ENCODE measurements around the gene ZNF135.

Gene ZNF135

DNA sequence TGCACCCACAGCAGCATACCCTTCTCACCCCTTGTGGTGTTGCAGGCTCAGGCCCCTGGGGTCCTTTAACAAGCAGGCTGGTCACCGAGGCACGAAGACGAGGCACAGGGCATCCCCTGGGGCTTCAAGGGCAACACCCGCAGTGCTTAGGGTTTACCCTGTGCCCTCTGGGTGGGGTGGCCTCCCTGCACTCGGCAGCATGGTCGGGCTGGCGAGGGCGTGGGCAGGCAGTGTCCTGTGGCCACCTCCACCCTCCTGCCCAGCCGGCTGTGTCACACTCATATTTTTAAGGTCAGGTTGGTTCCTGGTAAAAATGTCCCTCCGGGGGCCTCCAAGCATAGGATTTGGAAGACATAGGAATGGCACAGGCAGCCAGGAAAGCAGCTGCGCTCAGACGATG, 11.4 kb upstream of the ZNF135 start:
- DNase-seq (ENCODE audit: low read depth), result no peak

DNA sequence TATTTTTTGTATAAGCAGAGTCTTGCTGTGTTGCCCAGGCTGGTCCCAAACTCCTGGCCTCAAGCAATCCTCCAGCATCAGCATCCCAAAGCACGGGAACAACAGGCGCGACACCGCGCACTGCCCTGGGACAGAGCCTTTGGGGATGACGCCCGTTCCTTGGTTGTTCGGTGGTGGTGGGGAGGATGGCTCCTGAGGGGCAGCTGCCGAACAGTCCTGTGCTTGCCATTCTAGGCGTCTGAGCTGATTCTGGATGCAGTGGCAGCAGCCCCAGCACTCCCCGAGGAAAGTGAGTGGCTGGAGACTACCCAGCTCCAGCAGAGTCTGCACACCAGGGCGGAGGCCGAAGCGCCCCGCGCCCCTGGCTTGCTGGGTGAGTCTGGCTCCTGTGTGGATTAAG, 6.8 kb upstream of the ZNF135 start:
- DNase-seq (ENCODE audit: low read depth), result no peak

DNA sequence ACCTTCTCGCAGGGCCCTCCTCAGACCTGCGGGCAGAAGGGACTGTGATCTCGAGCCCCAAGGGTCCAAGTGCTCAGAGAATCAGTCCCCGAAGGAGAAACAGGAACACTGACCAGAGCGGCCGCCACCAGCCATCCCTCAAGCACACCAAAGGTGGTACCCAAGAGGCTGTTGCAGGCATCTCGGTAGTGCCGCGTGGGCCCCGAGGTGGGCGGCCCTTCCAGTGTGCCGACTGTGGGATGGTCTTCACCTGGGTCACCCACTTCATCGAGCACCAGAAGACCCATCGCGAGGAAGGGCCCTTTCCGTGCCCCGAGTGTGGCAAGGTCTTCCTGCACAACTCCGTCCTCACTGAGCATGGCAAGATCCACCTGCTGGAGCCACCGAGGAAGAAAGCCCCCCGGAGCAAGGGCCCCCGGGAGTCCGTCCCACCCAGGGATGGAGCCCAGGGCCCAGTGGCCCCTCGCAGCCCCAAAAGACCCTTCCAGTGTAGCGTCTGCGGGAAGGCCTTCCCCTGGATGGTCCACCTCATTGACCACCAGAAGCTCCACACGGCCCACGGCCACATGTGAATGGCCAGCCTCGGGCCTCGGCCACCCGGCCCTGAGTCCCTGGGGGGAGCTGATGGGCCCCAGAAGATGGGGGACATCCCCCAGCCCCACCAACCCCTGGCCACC, 5.5 kb upstream of the ZNF135 start:
- DNase-seq (ENCODE audit: low read depth), result no peak

DNA sequence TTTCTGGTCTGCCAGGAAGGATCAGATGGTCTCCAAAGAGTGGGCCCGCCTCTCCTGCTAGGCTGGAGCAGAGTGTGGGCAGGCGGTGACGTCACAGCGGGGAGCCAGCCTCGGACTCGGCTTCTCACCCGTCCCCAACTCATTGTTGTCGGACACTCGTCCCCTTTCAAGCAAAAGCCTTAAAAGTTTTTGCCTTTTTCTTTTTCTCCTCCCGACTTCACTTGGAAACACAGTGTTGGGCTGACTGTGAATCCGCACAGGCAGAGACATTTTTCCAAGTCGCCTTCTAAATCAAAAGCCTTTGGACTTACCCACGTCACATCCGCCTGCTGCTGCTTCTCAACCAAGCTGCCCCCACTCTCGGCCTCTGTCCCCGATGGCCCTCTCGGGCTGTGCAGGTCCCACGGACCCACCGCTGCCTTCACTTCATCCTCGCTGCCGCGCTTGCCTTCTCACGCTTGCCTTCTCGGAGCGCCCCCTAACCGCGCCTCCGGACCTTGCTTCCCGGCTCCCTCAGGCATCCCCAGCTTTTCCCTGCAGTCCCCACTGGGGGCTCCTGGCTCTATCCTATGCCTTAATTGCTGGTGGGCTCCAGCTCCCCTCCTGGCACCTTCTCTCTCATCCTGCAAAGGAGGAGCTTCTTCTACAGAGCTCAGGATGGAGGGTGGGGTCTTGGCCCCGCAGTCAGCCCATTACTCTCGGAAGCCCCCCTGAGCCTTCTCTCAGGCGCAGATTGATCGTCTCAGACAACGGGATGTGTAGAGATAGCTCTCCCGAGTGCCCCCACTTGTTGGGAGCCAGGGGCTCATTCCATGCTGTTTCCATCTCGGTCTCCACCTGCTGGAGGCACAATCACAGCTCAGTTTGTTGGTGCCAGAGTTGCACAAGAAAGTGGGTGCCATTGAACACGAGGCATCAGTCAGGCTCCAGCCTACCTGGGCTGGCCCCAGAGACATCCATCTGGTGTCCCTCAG, 3.9 kb upstream of the ZNF135 start:
- DNase-seq (ENCODE audit: low read depth), result no peak

DNA sequence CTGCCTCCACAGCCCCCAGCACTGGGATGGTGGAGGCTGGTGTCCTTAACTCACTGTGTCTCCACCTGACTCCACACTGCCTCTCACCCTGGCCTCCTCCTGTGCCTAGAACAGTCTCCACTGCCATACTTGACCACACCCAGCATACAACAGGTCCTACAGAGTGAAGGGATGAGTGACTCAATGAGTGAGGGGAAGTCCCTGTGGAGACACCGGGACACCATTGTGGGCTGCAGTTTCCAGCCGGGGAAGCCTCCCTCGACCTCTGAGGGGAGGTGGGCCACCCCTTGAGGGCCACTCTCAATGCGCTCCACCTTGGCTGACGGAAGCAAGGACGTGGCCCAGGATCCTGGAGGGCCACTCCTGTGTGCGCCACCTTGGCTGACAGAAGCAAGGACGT, 2.8 kb upstream of the ZNF135 start:
- no peak for DNase-seq (ENCODE audit: low read depth)

DNA sequence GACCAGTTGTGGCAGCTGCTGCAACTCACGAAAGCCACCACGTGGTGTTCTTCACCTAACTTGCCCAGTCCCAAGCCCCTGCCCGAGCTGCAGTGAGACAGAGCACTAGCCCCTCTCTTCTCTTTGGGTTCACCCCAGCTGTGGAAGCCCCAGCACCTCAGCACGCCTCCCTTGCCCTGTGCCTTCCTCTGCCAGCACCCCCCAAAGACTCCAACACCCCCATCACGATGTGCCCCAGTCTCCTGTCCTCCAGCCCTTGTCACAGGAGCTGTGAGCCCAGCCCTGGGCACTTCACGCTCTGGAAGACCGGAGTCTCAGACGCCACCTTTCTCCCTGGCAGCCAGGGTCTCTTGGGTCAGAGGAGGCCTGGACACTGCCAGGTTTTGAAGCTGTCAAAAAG, 2.2 kb upstream of the ZNF135 start:
- DNase-seq (ENCODE audit: low read depth), result no peak

DNA sequence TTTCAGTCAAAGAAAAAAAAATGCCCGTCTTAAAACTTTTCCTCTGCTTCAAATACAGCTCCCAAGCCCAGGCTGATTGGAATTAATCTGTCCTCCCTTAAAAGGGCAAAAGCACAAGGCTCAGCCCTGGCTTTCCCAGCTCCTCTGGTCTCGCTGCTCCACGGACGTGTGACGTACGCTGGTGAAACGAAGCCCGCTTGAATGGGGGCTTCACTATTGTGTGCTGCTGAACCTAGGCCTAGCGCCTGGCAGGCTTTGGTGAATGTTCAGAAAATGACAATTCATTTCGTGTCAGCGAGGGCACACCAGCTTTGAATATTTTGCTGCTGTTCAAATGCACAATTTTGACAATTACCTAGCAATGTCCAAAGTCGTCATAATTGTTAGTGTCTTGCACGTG, 615 bp upstream of the ZNF135 start:
- DNase-seq (ENCODE audit: low read depth), result no peak

DNA sequence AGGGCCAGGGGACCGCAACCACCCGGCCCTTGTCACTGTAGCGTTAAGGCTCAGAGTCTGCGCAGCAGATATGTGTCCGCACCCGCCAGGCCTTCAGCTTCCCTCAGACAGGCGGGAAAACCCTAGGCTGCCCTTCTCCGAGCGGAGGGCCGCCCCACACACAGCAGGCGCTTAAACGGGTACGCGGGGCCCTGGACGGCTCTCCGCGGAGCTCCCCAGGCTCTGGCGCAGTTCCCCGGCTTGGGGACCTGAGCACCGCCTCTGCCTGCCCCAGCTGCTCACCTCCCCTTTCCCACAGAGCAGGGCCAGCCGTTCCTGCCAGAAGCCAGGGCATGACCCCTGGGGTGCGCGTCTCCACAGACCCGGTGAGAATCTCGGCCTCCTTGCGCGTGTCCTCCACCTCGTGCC, 593 bp downstream of the ZNF135 start:
- DNase-seq (ENCODE audit: low read depth), result no peak

DNA sequence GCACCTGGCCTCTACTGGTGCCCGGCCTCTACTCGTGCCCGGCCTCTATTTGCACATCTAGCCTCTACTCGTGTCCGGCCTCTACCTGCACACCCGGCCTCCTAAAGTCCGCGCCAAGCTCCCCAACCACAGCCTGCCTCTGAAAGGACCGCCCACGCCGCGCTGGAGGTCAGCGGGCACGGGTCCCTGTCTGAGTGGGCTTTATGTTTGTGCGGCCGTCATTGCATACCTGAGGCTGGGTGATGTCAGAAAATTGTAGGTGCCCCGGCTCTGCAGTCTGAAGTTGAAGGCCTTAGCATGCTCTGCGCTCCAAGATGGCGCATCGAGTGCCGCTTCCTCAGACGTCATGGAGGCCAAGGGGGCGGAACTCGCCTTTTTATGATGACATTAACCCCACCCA, 1.1 kb downstream of the ZNF135 start:
- no peak for DNase-seq (ENCODE audit: low read depth)

DNA sequence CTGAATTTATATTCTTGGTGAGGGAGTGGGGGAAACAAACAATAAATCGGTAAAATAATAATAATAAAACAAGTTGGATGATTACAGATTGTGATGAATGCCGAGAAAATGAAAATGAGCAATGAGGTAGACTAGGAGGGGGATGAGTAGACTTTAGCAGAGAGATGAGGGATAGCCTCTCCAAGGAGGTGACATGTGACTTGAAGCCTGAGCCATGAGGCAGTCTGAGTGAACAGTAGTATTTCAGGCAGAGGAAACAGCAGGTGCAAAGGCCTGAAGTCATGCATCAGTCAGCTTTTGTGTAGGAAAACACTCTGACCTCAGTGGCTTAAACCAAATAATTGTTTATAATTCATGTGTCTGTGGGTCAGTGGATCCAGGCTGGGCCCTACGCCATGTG, 4.6 kb downstream of the ZNF135 start:
- DNase-seq (ENCODE audit: low read depth), result no peak

DNA sequence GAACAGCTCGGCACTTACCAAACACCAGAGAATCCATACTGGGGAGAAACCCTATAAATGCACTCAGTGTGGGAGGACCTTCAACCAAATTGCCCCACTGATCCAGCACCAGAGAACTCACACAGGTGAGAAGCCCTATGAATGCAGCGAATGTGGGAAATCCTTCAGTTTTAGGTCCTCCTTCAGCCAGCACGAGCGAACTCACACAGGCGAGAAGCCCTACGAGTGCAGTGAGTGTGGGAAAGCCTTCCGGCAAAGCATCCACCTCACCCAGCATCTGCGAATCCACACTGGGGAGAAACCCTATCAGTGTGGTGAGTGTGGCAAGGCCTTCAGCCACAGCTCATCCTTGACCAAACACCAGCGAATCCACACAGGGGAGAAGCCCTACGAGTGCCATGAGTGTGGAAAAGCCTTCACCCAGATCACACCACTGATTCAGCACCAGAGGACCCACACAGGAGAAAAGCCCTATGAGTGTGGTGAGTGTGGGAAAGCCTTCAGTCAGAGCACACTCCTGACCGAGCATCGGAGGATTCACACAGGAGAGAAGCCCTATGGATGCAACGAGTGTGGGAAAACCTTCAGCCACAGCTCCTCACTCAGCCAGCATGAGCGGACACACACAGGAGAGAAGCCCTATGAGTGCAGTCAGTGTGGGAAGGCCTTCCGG, 8.3 kb downstream of the ZNF135 start:
- DNase-seq (ENCODE audit: low read depth), result no peak

DNA sequence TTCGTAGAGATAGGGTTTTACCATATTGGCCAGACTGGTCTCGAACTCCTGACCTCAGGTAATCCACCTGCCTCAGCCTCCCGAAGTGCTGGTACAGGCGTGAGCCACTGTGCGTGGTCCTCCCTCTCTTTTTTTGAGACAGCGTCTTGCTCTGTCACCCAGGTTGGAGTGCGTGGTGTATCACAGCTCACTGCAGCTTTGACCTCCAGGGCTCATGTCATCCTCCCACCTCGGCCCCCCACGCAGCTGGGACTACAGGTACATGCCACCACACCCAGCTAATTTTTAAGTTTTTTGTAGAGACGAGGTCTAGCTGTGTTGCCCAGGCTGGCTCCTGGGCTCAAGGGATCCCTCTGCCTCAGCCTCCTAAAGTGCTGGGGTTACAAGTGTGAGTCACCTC, 20.7 kb downstream of the ZNF135 start:
- no peak for DNase-seq (ENCODE audit: low read depth)

DNA sequence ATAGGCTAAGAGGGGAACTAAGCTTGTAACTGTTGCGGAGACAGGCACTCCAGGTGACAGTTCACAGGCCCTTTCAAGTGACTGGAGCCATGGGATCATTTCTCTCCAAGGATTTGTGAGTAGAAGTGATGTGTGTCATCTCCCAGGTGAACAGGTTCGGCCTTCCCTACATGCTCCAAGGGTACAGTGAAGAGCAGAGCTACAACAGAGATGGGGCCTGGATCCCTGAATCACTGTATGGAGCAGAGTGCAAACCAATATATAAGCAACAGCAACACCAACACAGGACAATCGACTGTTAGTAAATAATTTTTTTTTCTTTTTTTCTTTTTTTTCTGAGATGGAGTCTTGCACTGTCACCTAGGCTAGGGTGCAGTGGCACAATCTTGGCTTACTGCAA, 23.9 kb downstream of the ZNF135 start:
- DNase-seq (ENCODE audit: low read depth), result no peak

DNA sequence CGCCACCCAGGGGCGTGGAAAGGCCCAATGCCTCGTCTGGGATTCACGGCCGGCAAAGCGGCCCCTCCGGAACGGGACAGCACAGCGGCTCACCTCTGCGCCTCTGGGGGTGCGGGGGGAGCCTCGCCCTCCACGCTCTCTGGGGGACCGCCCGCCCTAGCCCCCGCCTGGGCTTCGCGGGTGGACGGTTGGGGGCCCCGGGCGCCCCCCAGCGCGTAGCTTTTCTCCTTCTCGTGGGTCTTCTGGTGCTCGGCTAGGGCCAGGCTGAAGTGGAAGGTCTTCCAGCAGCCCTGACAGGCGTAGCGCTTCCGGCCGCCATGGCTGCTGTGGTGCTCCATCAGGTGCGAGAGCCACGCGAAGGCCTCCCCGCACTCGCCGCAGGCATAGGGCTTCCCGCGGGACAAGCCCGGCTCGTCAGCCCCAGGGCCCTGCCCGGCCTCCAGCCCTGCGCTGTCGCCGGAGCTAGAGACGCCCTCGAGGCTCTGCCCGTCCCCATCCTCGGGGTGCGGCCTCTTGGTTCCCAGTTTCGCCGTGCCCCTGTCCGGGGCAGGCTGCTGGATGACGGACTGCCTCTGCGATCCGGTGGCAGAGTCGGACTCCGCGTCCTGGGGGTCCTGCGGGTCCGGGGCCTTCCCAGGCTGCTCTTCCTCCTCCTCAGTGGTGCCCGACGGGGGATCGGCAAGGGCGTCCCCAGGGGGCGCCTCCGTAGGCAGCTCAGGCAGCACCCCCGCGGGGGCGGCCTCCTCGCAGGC, 25.7 kb downstream of the ZNF135 start:
- DNase-seq (ENCODE audit: low read depth), result no peak

DNA sequence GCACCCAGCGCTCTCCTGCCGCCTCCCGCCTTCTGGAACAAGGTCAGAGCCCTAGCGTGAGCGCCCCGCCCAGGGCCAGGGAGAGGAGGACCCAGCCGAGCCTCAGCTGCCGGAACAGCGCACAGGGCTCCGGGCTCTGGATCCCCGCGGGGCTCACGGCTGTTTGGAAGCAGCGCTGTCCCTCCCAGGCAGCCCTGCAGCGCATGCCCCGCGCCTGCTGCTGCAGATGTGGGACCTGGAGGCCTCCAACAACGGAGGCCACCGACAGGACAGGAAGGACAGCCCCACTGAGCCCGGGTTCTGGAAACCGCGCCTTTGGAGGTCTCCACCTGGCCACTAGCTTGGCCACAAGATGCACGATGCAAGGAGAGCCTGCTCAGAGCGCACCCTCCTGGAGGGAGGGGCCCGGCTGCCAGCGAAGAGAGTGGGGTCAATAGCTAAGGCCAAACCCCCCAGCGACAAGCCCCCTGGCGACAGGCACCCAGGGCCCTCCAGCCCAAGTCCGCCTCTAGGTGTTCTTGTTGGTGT, 26.3 kb downstream of the ZNF135 start:
- no peak for DNase-seq (ENCODE audit: low read depth)

DNA sequence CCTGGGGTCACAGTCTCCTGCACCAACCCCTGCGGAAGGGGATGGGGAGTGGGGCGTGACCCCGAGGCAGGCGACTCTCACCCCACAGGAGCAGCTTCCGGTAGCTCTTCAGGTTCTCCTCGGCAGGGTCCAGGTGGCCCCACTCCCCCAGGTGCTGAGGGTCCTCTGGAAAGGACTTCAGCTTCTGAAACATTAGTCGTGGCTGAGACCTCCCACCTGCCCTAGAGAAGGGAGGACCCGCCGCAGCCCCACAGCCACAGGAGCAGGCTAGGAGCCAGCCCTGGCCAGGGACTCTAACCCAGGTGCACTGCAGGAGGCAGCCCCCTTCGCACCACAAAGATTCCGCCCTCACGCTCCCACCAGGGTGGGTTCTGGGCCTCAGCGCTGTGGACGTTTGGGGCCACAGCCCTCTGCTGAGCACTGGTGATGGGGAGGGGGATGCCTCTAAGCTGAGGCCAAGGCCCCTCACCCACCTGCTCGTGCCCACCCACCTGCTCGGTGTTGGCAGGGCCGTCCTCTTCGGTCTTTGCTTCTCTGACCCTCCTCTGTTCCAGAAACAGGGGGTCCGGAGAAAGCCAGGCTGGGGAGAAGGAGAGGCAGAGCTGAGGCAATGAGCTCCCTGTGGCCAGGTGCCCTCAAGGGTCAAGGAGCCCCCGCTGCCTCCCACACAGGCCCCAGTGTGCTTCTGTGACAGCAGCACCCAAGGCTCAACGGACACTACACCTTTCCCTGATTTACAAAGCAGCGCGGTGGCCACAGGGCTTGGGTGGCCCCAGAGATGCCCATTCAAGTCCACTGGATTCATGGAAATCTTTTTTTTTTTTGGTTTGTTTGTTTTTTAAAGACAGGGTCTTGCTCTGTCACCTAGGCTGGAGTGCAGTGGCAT, 28.0 kb downstream of the ZNF135 start:
- no peak for DNase-seq (ENCODE audit: low read depth)

DNA sequence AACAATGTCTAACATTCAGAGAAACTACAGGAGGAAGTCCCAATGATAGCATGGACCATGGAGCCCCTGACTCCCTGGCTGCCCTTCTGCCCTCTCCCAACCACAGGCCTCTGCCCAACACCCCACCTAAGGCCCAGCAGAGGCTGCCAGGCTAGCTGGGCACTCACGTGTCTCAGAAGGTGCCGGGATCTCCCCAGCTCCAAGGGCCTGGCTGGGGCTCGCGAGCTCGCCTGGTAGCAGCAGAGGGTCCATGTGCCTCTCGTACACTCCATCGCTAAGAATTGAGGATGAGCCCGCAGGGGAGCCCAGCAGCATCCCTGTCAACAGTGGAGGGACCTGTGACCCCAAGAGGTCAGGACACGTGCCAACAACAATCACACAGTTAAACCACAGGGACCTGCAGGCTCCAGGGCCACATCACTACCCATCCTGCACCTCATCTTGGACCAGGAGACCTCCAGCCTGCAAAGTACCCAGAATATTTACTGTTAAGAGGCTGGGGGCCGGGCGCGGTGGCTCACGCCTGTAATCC, 29.5 kb downstream of the ZNF135 start:
- DNase-seq (ENCODE audit: low read depth), result no peak

DNA sequence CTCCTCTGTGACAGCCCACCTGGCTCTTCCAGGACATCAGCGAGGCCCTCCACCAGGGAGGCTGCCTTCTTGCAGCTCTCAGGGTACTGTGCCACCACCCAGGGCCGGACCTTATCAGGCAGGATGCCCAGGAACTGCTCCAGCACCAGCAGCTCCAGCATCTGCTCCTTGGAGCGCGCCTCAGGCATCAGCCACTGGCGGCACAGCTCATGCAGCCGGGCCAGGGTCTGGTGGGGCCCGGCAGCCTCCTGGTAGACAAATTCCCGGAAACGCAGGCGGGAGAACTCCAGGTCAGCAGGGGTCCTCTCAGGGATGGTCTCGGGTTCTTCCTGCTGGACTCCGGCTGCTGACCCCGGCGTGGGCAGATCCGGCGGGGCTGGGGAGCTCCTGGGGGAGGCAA, 30.8 kb downstream of the ZNF135 start:
- no peak for DNase-seq (ENCODE audit: low read depth)

DNA sequence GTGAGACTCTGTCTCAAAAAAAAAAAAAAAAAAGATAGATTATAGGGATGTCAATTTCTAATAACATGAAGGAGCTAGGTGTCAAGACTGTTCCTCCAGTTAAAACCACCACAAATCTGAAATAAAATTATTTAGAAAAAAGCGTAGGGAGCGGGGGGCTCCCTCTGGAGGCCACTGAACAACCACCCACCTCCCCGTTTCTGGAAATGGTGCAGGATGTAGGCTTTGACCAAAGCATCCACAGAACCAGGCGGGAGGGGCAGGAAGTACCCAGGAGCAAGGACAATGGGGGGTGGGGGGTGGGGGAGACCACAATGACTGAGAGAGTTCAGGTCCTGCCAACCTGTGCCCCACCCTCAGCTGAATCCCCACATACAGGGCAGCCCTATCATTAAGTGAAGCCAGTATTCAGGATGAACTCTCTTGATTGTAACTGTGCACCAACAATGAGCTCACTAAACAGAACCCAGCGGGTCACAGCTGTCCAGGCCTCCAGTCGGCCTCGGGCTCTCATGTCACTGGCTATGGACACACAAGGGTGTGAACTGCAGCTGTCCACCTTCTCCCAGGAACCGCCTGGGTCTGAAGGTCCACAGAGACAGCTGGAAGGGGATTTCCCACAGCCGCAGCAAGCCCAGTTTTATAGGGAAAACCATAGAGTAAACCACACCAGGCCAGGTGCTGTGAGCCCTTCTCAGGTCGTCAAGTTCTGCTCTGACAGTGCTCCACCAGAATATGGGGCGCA, 32.3 kb downstream of the ZNF135 start:
- DNase-seq (ENCODE audit: low read depth), result no peak

DNA sequence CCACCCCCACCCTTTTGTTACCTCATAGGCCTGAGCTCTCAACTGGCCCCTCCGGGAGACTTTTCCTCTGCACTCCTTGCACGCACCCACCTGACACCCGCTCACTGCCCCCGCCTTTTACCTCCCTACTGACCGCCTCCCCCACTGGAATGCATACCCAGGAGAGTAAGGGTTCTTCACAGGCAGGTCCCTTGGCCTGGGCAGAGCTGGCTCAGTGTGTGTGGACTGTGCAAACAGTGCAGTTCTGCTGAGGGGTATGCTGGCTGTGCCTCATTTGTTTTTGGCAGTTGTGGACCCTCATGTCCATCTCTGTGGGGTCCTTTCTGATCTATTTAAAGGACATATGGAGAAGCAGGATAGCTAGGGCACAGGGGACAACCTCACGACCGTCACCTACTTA, 34.0 kb downstream of the ZNF135 start:
- DNase-seq (ENCODE audit: low read depth), result no peak
